ENCODE data around the gene TMEM87A. TPM values are rescaled to one million over a fixed set of nuclear protein-coding genes. Genes with fewer than 3 reads are reported as not detected.

Gene TMEM87A
- total and polyA plus RNA-seq, 8 donors = 11.8 to 128 (median 31.2) TPM

- Histone ChIP-seq H3K4me1 (no peaks in the 10 kb centered on the region), H3K9me3 (no peaks in the 10 kb centered on the region), H3K4me3 (no peak overlapping the region), H3K36me3 (peaks cover 4 to 82% (median 77%) of the 10 kb centered on the region in 4 donors), H3K27ac (no peak overlapping the region), H3K27me3 (no peaks in the 10 kb centered on the region)
- DNase-seq = no peak
- intact Hi-C loops (cut with DNase I; ENCODE audit: low total_unique reads) = no loop called here
- TF ChIP-seq POLR2A (IDR thresholded peaks at IDR 0.05) (no peak), POLR2AphosphoS5 (IDR thresholded peaks at IDR 0.05) (no peak), EP300 (IDR thresholded peaks at IDR 0.05) (no peak), CTCF (IDR thresholded peaks at IDR 0.05) (no peak)
- WGBS, 5 donors = 94 to 98% (median 97%) methylated on average over 1 of the region's 1 CpG
Measured at GRCh38 chr15:42289166-42289565, 15.9 kb upstream of the TMEM87A start.

- Histone ChIP-seq H3K27ac (no peak overlapping the region), H3K9me3 (no peaks in the 10 kb centered on the region), H3K27me3 (no peaks in the 10 kb centered on the region), H3K4me3 (no peak overlapping the region), H3K4me1 (no peaks in the 10 kb centered on the region), H3K36me3 (peaks cover 9 to 82% (median 76%) of the 10 kb centered on the region in 4 donors)
- intact Hi-C loops (cut with DNase I; ENCODE audit: low total_unique reads) = no loop called here
- WGBS, 5 donors = 84 to 97% (median 96%) methylated on average over 4 of the region's 4 CpGs
- DNase-seq = no peak
- TF ChIP-seq EP300 (IDR thresholded peaks at IDR 0.05) = no peak
Measured at GRCh38 chr15:42287931-42288330, 14.7 kb upstream of the TMEM87A start.

DNA sequence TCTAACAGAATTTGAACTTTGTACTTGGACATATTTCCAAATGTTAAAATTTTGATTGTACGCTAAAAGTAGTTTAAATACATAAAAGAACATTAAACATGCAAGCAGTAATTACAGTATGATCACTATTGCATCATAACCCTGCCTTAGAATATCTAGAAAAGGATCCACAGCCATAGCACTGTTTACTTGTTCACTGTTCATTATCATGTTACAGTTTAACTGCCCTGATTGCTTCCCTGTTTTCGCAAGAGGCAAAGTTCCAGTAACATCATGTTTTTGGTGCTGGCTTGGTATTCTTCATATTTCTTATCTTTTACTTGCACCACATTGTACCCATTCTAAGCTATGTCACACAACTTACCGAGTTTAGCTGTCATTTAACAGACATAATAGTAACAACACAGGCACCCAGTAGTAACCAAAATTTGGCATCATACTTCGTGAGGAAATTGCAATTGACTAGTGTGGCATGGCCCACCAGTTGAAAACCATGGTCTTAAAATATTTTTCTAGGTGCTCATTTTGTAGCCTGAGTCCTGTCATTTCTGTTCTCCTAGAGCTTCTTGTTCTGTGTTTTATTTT is 13.3 kb upstream of the TMEM87A start:
- H3K27ac ChIP-seq = no peak overlapping the region
- H3K27me3 ChIP-seq = no peaks in the 10 kb centered on the region

DNA sequence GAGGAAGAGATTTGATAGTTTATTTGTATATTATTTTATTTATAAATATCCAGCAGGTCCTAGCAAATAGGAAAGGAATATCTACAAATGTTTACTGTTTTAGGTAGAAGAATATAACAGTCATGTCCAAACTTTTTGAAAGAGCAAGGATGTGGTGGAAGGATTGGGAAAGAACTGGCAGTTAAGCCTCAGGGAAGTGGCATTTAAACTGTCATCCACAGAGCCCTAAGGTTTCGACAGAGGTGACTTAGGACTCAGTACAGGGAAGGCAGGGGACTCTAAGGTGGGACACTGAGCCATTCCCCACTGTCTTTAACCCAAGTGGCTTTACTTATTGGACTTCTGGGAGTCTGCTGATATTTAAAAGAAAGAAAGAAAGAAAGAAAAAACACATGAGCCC is 11.8 kb upstream of the TMEM87A start:
- Histone ChIP-seq H3K4me3 (no peak overlapping the region), H3K9me3 (no peaks in the 10 kb centered on the region), H3K27ac (no peak overlapping the region), H3K27me3 (no peaks in the 10 kb centered on the region), H3K4me1 (no peaks in the 10 kb centered on the region), H3K36me3 (peaks cover 9 to 81% (median 75%) of the 10 kb centered on the region in 4 donors)
- no peak for TF ChIP-seq POLR2AphosphoS5 (IDR thresholded peaks at IDR 0.05)
- no peak for TF ChIP-seq POLR2A (IDR thresholded peaks at IDR 0.05)
- WGBS, 5 donors = 87 to 91% (median 89%) methylated on average over 1 of the region's 1 CpG
- intact Hi-C loops (cut with DNase I; ENCODE audit: low total_unique reads) = no loop called here
- DNase-seq = no peak

More for the DNA sequence above, 13.3 kb upstream of the TMEM87A start:
- H3K9me3 ChIP-seq = no peaks in the 10 kb centered on the region
- no peaks in the 10 kb centered on the region for H3K4me1 ChIP-seq
- TF ChIP-seq POLR2A (IDR thresholded peaks at IDR 0.05) (no peak), EP300 (IDR thresholded peaks at IDR 0.05) (no peak), CTCF (IDR thresholded peaks at IDR 0.05) (no peak), POLR2AphosphoS5 (IDR thresholded peaks at IDR 0.05) (no peak)
- no peak overlapping the region for H3K4me3 ChIP-seq
- no peak for DNase-seq
- intact Hi-C loops (cut with DNase I; ENCODE audit: low total_unique reads) = no loop called here
- H3K36me3 ChIP-seq = peaks cover 9 to 81% (median 74%) of the 10 kb centered on the region in 4 donors
- 69 to 83% (median 75%) methylated on average over 4 of the region's 4 CpGs for WGBS, 5 donors

DNA sequence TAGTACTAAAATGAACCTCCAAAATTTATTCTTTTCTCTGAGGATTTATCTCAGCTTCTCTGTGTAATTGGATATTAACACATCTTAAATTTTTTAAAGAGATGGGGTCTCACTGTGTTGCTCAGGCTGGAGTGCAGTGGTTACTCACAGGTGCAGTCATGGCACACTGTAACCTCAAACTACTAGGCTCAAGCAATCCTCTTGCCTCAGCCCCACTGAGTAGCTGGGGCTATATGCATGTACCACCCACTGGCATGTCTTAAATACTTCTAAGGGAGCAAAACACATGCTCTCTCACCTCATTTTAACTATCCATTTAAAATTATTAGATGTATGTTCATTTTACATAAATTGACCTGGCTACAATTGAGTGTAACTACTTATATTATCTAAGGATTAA is 11.3 kb upstream of the TMEM87A start:
- DNase-seq = no peak
- H3K4me3 ChIP-seq = no peak overlapping the region
- peaks cover 9 to 81% (median 75%) of the 10 kb centered on the region in 4 donors for H3K36me3 ChIP-seq
- H3K4me1 ChIP-seq = no peaks in the 10 kb centered on the region
- H3K27ac ChIP-seq = no peak overlapping the region
- TF ChIP-seq POLR2A (IDR thresholded peaks at IDR 0.05) (no peak), CTCF (IDR thresholded peaks at IDR 0.05) (no peak), POLR2AphosphoS5 (IDR thresholded peaks at IDR 0.05) (no peak)
- intact Hi-C loops (cut with DNase I; ENCODE audit: low total_unique reads) = no loop called here
- no peaks in the 10 kb centered on the region for H3K27me3 ChIP-seq
- no peaks in the 10 kb centered on the region for H3K9me3 ChIP-seq

Measured in stomach (tissue), 9 donors.